ENCODE data around the gene XPC. TPM values are rescaled to one million over a fixed set of nuclear protein-coding genes. Genes with fewer than 3 reads are reported as not detected.

The XPC gene
- total RNA-seq, 1 experiment from 2014 or later, result 34.9 TPM

Other genes with a start within 250 kb of the XPC start
- gene CHCHD4, start 53.7 kb downstream of the XPC start, total RNA-seq (2021), result 20.9 to 27.5 TPM (median 21.4 TPM) in 3 replicates
- gene TMEM43, start 53.5 kb downstream of the XPC start, total RNA-seq (2021), result 23.9 to 27.7 TPM (median 24.1 TPM) in 3 replicates
- gene LSM3, start 216 bp upstream of the XPC start, total RNA-seq (2021), result 17.7 to 21.4 TPM (median 17.8 TPM) in 3 replicates
- gene SLC6A6, start 224.0 kb upstream of the XPC start, total RNA-seq (2021), result 144 to 211 TPM (median 147 TPM) in 3 replicates

Data from WTC11 (cell line).